ENCODE results near the gene CYP4F2. TPM values are rescaled to one million over a fixed set of nuclear protein-coding genes. Genes with fewer than 3 reads are reported as not detected.

The CYP4F2 gene
- total RNA-seq, 1 donor from 2014 or later: not detected

Other genes starting within 250 kb of the CYP4F2 start
- gene CYP4F12, start 225.0 kb downstream of the CYP4F2 start, total RNA-seq: not detected in 2 replicates
- gene OR10H2, start 170.1 kb downstream of the CYP4F2 start, total RNA-seq: not detected in 2 replicates
- gene OR10H3, start 160.1 kb downstream of the CYP4F2 start, total RNA-seq: not detected in 2 replicates
- gene OR10H5, start 110.4 kb downstream of the CYP4F2 start, total RNA-seq: not detected in 2 replicates
- gene OR10H1, start 82.4 kb downstream of the CYP4F2 start, total RNA-seq: not detected in 2 replicates
- gene CYP4F11, start 36.5 kb upstream of the CYP4F2 start, total RNA-seq: not detected in 2 replicates
- not detected in 2 replicates for gene OR10H4, start 50.9 kb upstream of the CYP4F2 start, total RNA-seq
- 788 and 800 TPM in 2 replicates for gene TPM4, start 178.4 kb upstream of the CYP4F2 start, total RNA-seq
- 95.8 and 154 TPM in 2 replicates for gene RAB8A, start 213.8 kb upstream of the CYP4F2 start, total RNA-seq
- gene HSH2D, start 245.6 kb upstream of the CYP4F2 start, total RNA-seq: not detected in 2 replicates

All from pulmonary artery endothelial cell (primary cell).